Measurements from ENCODE around the gene SZRD1. TPM values are rescaled to one million over a fixed set of nuclear protein-coding genes. Genes with fewer than 3 reads are reported as not detected.

Gene SZRD1
- total RNA-seq, 1 experiment from 2014 or later: 175 TPM

GRCh38 chr1:16394977-16395376 lies 27.9 kb downstream of the SZRD1 start:
- ATAC-seq: no peak
- ChIA-PET CTCF (no interaction called here), POLR2A (no interaction called here)
- peaks cover 41% of the 10 kb centered on the region for H3K4me1 ChIP-seq (ENCODE audit: control insufficient read depth, insufficient read depth, low read length)
- intact Hi-C loops (cut with micrococcal nuclease; ENCODE audit: unreplicated experiment): no loop called here
- TF ChIP-seq TCF7L2 (IDR thresholded peaks at IDR 0.05; ENCODE audit: low read depth, low read length) (no peak), SIN3A (IDR thresholded peaks at IDR 0.05; ENCODE audit: borderline replicate concordance, insufficient read depth, low read depth, low read length) (no peak), REST (IDR thresholded peaks at IDR 0.05; ENCODE audit: insufficient read depth in 1 of 2, low read depth in 2 of 2, low read length in 1 of 2) (no peak), POLR2AphosphoS5 (IDR thresholded peaks at IDR 0.05; ENCODE audit: low read depth, low read length) (no peak), CTCF (IDR thresholded peaks at IDR 0.05) (no peak)
- H3K36me3 ChIP-seq (ENCODE audit: control insufficient read depth, insufficient read depth, low read length): no peaks in the 10 kb centered on the region
- no TSS peak for BruUV-seq (replicated peaks)
- DNase-seq (ENCODE audit: low read depth, low spot score): no peak
- no peak overlapping the region for H3K4me3 ChIP-seq (ENCODE audit: low read depth in 2 of 2, low read length in 2 of 2)
- no peaks in the 10 kb centered on the region for H3K9me3 ChIP-seq (ENCODE audit: control insufficient read depth, insufficient read depth, low read depth, low read length)
- no peak overlapping the region for H3K27ac ChIP-seq (ENCODE audit: low read length)
- no peaks in the 10 kb centered on the region for H3K27me3 ChIP-seq (ENCODE audit: control insufficient read depth, insufficient read depth, low read length)
- in situ Hi-C loops (cut with HindIII; ENCODE audit: low pct_unique_long_range_greater_than_20kb, low sequenced_read_pairs): no loop called here

GRCh38 chr1:16396591-16396990 lies 29.5 kb downstream of the SZRD1 start:
- peaks cover 29% of the 10 kb centered on the region for H3K4me1 ChIP-seq (ENCODE audit: control insufficient read depth, insufficient read depth, low read length)
- no peak overlapping the region for H3K4me3 ChIP-seq (ENCODE audit: low read depth in 2 of 2, low read length in 2 of 2)
- intact Hi-C loops (cut with micrococcal nuclease; ENCODE audit: unreplicated experiment) (no loop called here), in situ Hi-C loops (cut with HindIII; ENCODE audit: low pct_unique_long_range_greater_than_20kb, low sequenced_read_pairs) (no loop called here)
- TF ChIP-seq REST (IDR thresholded peaks at IDR 0.05; ENCODE audit: insufficient read depth in 1 of 2, low read depth in 2 of 2, low read length in 1 of 2): no peak
- no peak for TF ChIP-seq SIN3A (IDR thresholded peaks at IDR 0.05; ENCODE audit: borderline replicate concordance, insufficient read depth, low read depth, low read length)
- no peak for TF ChIP-seq POLR2AphosphoS5 (IDR thresholded peaks at IDR 0.05; ENCODE audit: low read depth, low read length)
- ChIA-PET CTCF (no interaction called here), POLR2A (no interaction called here)
- H3K27me3 ChIP-seq (ENCODE audit: control insufficient read depth, insufficient read depth, low read length): no peaks in the 10 kb centered on the region
- H3K9me3 ChIP-seq (ENCODE audit: control insufficient read depth, insufficient read depth, low read depth, low read length): no peaks in the 10 kb centered on the region
- BruUV-seq (replicated peaks): no TSS peak
- 0 out of 2 replicates have a peak overlapping the region, but pooled peaks have one; percentile 41 for H3K27ac ChIP-seq (ENCODE audit: low read length)
- H3K36me3 ChIP-seq (ENCODE audit: control insufficient read depth, insufficient read depth, low read length): no peaks in the 10 kb centered on the region
- ATAC-seq (peak; percentile 22; the same call in 1 of the 2 replicates), DNase-seq (ENCODE audit: low read depth, low spot score) (no peak)

All from Panc1 (cell line).